Coronary artery (tissue), 2 donors: ENCODE measurements around the gene MORF4L2.

Experiments used
- DNase-seq: peaks from one replicate; pipeline ENCODE4 v3.0.0-alpha.2; 2017; ENCODE audit warnings: low spot score
- H3K27ac ChIP-seq, 2 donors: fragments of 200-600 bp; sonication (generic); one replicate each; pipeline ENCODE4 v1.5.1; 2016 to 2019
- H3K4me3 ChIP-seq: fragments of 200-600 bp; sonication (generic); 2 replicates; pipeline ENCODE4 v1.5.1; 2016; ENCODE audit warnings: mild to moderate bottlenecking, moderate library complexity
- CTCF ChIP-seq: fragments of 200-600 bp; sonication (generic); IDR thresholded peaks from one replicate; pipeline ENCODE4 v1.5.1; 2019; ENCODE audit warnings: antibody characterized with exemption

MORF4L2 gene

GRCh38 chrX:103727115-103727514, 40.6 kb upstream of the MORF4L2 start:
- no peak for TF ChIP-seq CTCF
- DNase-seq: no peak

GRCh38 chrX:103726477-103726876, 40.0 kb upstream of the MORF4L2 start:
- TF ChIP-seq CTCF: no peak
- no peak for DNase-seq
- Histone ChIP-seq H3K27ac (no peak overlapping the region), H3K4me3 (no peak overlapping the region)

More at GRCh38 chrX:103727115-103727514, 40.6 kb upstream of the MORF4L2 start:
- Histone ChIP-seq H3K27ac (no peak overlapping the region), H3K4me3 (no peak overlapping the region)

GRCh38 chrX:103722505-103722904, 36.0 kb upstream of the MORF4L2 start:
- Histone ChIP-seq H3K27ac (no peak overlapping the region), H3K4me3 (no peak overlapping the region)
- no peak for DNase-seq
- no peak for TF ChIP-seq CTCF

GRCh38 chrX:103718120-103718519, 31.6 kb upstream of the MORF4L2 start:
- H3K4me3 ChIP-seq: no peak overlapping the region
- TF ChIP-seq CTCF: no peak
- no peak overlapping the region for H3K27ac ChIP-seq
- DNase-seq: no peak

GRCh38 chrX:103716962-103717361, 30.5 kb upstream of the MORF4L2 start:
- no peak for DNase-seq
- TF ChIP-seq CTCF: no peak
- Histone ChIP-seq H3K27ac (peak overlapping the region in 1 of 2 donors; percentile 11), H3K4me3 (no peak overlapping the region)

GRCh38 chrX:103710609-103711008, 24.1 kb upstream of the MORF4L2 start, which contains the start of gene TMEM31:
TMEM31 (plus strand) TSS chrX:103710909; CDS start chrX:103712259, 1,350 bp downstream.
- Histone ChIP-seq H3K4me3 (no peak within 1 kb of the TSS), H3K27ac (no peak within 1 kb of the TSS)
- no peak for TF ChIP-seq CTCF
- no peak for DNase-seq

- Histone ChIP-seq H3K4me3 (no peak overlapping the region), H3K27ac (no peak overlapping the region)
- DNase-seq: no peak
- no peak for TF ChIP-seq CTCF
Observed at GRCh38 chrX:103704863-103705262, 18.4 kb upstream of the MORF4L2 start.
